Esophagus (tissue), 2 donors: Measurements from ENCODE around the gene VPS41. TPM values are rescaled to one million over a fixed set of nuclear protein-coding genes. Genes with fewer than 3 reads are reported as not detected.

ENCODE experiments used
- H3K27ac ChIP-seq, 2 donors: one replicate each; pipeline ENCODE4 v1.5.1; 2013; ENCODE audit warnings: low read depth in 2 of 2, mild to moderate bottlenecking in 2 of 2, inconsistent platforms in 1 of 2, low read length in 1 of 2, moderate library complexity in 1 of 2
- H3K27me3 ChIP-seq, 2 donors: one replicate each; pipeline ENCODE4 v1.6.1; 2013; ENCODE audit warnings: low read length in 2 of 2, control low read depth in 1 of 2, mild to moderate bottlenecking in 1 of 2; ENCODE audit not compliant: insufficient read depth in 2 of 2, control insufficient read depth in 1 of 2
- H3K36me3 ChIP-seq, 2 donors: one replicate each; pipeline ENCODE4 v1.6.1; 2013; ENCODE audit warnings: low read length in 1 of 2; ENCODE audit not compliant: control insufficient read depth in 2 of 2, insufficient read depth in 2 of 2
- H3K4me1 ChIP-seq, 2 donors: one replicate each; pipeline ENCODE4 v1.6.1; 2013; ENCODE audit warnings: low read length in 1 of 2; ENCODE audit not compliant: control insufficient read depth in 2 of 2, insufficient read depth in 2 of 2
- H3K4me3 ChIP-seq, 2 donors: one replicate each; pipeline ENCODE4 v1.5.1; 2013; ENCODE audit warnings: low read length in 2 of 2, mild to moderate bottlenecking in 2 of 2, low read depth in 1 of 2, moderate library complexity in 1 of 2
- H3K9me3 ChIP-seq, 2 donors: one replicate each; pipeline ENCODE4 v1.6.1; 2013; ENCODE audit warnings: mild to moderate bottlenecking in 2 of 2, low read depth in 1 of 2, low read length in 1 of 2, moderate library complexity in 1 of 2; ENCODE audit not compliant: control insufficient read depth in 2 of 2, insufficient read depth in 1 of 2
- WGBS, 2 donors: extraction: QIAGEN DNeasy Blood & Tissue Kit; methylation state at CpG; one replicate each; pipeline ENCODE4 v1.1.7; 2013; 5-methylcytosine and 5-hydroxymethylcytosine counted together
- polyA plus RNA-seq, 2 donors: library from polyadenylated mRNA; stranded (reverse); fragments of 200-250 nt; gene quantifications; one replicate each; pipeline ENCODE4 v1.2.3, GENCODE V29; 2013
- donor health status: healthy with polysubstance abuse.
- donor health status: Bipolar disorder and iron deficiency.

Gene VPS41
- polyA plus RNA-seq, 2 donors: 6.5 to 8.6 TPM

GRCh38 chr7:38825721-38826440 lies 83.1 kb downstream of the VPS41 start:
- H3K4me3 ChIP-seq: no peak overlapping the region
- H3K9me3 ChIP-seq: no peaks in the 10 kb centered on the region
- H3K4me1 ChIP-seq: no peaks in the 10 kb centered on the region
- no peak overlapping the region for H3K27ac ChIP-seq
- H3K36me3 ChIP-seq: no peaks in the 10 kb centered on the region
- H3K27me3 ChIP-seq: no peaks in the 10 kb centered on the region
- 81 to 84% methylated on average over 3 of the region's 3 CpGs for WGBS, 2 donors

GRCh38 chr7:38824948-38825347 lies 84.0 kb downstream of the VPS41 start:
- Histone ChIP-seq H3K27me3 (no peaks in the 10 kb centered on the region), H3K4me3 (no peak overlapping the region), H3K27ac (no peak overlapping the region), H3K4me1 (no peaks in the 10 kb centered on the region), H3K9me3 (no peaks in the 10 kb centered on the region), H3K36me3 (no peaks in the 10 kb centered on the region)
- WGBS, 2 donors: 95 to 96% methylated on average over 3 of the region's 3 CpGs

- 92 to 95% methylated on average over 1 of the region's 1 CpG for WGBS, 2 donors
- no peaks in the 10 kb centered on the region for H3K9me3 ChIP-seq
- H3K36me3 ChIP-seq: peaks cover 0 to 2% of the 10 kb centered on the region in 2 donors
- no peaks in the 10 kb centered on the region for H3K4me1 ChIP-seq
- no peaks in the 10 kb centered on the region for H3K27me3 ChIP-seq
- H3K4me3 ChIP-seq: no peak overlapping the region
- H3K27ac ChIP-seq: no peak overlapping the region
Observed at GRCh38 chr7:38822549-38822948, 86.4 kb downstream of the VPS41 start.

GRCh38 chr7:38820571-38820970 lies 88.4 kb downstream of the VPS41 start:
- WGBS, 2 donors: 95 to 98% methylated on average over 4 of the region's 4 CpGs
- Histone ChIP-seq H3K4me1 (no peaks in the 10 kb centered on the region), H3K36me3 (peaks cover 0 to 2% of the 10 kb centered on the region in 2 donors), H3K9me3 (no peaks in the 10 kb centered on the region), H3K27ac (no peak overlapping the region), H3K4me3 (no peak overlapping the region), H3K27me3 (no peaks in the 10 kb centered on the region)

GRCh38 chr7:38819463-38819862 lies 89.5 kb downstream of the VPS41 start:
- Histone ChIP-seq H3K27me3 (no peaks in the 10 kb centered on the region), H3K4me1 (no peaks in the 10 kb centered on the region)
- WGBS, 2 donors: 72 to 87% methylated on average over 2 of the region's 2 CpGs

GRCh38 chr7:38817526-38817925 lies 91.5 kb downstream of the VPS41 start:
- WGBS, 2 donors: 98% methylated on average over 7 of the region's 7 CpGs
- H3K9me3 ChIP-seq: no peaks in the 10 kb centered on the region
- no peak overlapping the region for H3K4me3 ChIP-seq

More at GRCh38 chr7:38819463-38819862, 89.5 kb downstream of the VPS41 start:
- Histone ChIP-seq H3K36me3 (peaks cover 0 to 2% of the 10 kb centered on the region in 2 donors), H3K9me3 (no peaks in the 10 kb centered on the region), H3K27ac (no peak overlapping the region), H3K4me3 (no peak overlapping the region)

GRCh38 chr7:38813768-38814167 lies 95.2 kb downstream of the VPS41 start:
- Histone ChIP-seq H3K27me3 (no peaks in the 10 kb centered on the region), H3K27ac (no peak overlapping the region), H3K36me3 (peaks cover 0 to 2% of the 10 kb centered on the region in 2 donors), H3K4me1 (no peaks in the 10 kb centered on the region), H3K9me3 (no peaks in the 10 kb centered on the region), H3K4me3 (no peak overlapping the region)
- WGBS, 2 donors: 78 to 82% methylated on average over 1 of the region's 1 CpG

More at GRCh38 chr7:38817526-38817925, 91.5 kb downstream of the VPS41 start:
- Histone ChIP-seq H3K4me1 (no peaks in the 10 kb centered on the region), H3K27me3 (no peaks in the 10 kb centered on the region), H3K27ac (no peak overlapping the region), H3K36me3 (peaks cover 0 to 2% of the 10 kb centered on the region in 2 donors)

GRCh38 chr7:38806912-38807311 lies 102.1 kb downstream of the VPS41 start:
- Histone ChIP-seq H3K4me3 (no peak overlapping the region), H3K27me3 (no peaks in the 10 kb centered on the region), H3K4me1 (no peaks in the 10 kb centered on the region), H3K9me3 (no peaks in the 10 kb centered on the region), H3K36me3 (no peaks in the 10 kb centered on the region), H3K27ac (no peak overlapping the region)
- 91 to 94% methylated on average over 2 of the region's 2 CpGs for WGBS, 2 donors

GRCh38 chr7:38801786-38802185 lies 107.2 kb downstream of the VPS41 start:
- no peaks in the 10 kb centered on the region for H3K36me3 ChIP-seq
- no peaks in the 10 kb centered on the region for H3K9me3 ChIP-seq
- no peaks in the 10 kb centered on the region for H3K27me3 ChIP-seq
- H3K4me3 ChIP-seq: no peak overlapping the region
- H3K27ac ChIP-seq: no peak overlapping the region
- 79 to 88% methylated on average over 4 of the region's 4 CpGs for WGBS, 2 donors
- H3K4me1 ChIP-seq: no peaks in the 10 kb centered on the region
